ENCODE results near the gene ESPL1. TPM values are rescaled to one million over a fixed set of nuclear protein-coding genes. Genes with fewer than 3 reads are reported as not detected.
"Not testable (repeated sequence)": the region's sequence is repeated elsewhere in the genome, so short reads cannot be mapped to it uniquely, and the experiment has no call there.

Gene ESPL1
- total RNA-seq, 1 experiment from 2014 or later = 22.1 TPM

DNA sequence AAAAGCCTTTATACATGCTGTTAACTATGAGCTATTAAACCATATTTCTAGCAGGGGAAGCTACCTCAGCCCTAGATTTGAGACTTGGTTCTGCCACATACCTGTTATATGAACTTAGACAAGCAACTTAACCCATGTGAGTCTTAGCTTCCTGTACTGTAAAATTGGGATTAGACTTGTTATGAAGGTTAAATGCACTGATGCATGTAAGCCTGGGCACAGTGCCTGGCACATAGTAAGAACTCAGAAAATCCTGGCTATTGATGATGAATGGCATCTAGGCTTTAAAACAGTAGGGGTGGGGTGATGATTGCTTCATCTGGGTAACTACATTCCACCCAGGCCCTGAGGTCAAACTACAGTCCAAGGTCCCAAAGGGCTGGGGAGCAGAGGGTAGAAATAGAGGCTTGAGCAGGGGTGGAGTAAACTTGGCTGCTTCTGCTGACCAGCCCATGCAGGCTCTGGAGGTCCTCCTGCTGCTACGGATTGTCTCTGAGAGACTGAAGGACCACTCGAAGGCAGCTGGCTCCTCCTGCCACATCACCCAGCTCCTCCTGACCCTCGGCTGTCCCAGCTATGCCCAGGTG, 11.3 kb downstream of the ESPL1 start:
- Histone ChIP-seq H3K27me3 (no peaks in the 10 kb centered on the region), H3K36me3 (peaks cover 77% of the 10 kb centered on the region), H3K4me3 (no peak overlapping the region), H3K9me3 (no peaks in the 10 kb centered on the region)
- no peak for DNase-seq

GRCh38 chr12:53279888-53280498, 11.9 kb downstream of the ESPL1 start:
- H3K27me3 ChIP-seq = no peaks in the 10 kb centered on the region
- no peak overlapping the region for H3K4me3 ChIP-seq
- no peak for DNase-seq
- H3K36me3 ChIP-seq = peaks cover 74% of the 10 kb centered on the region
- H3K9me3 ChIP-seq = no peaks in the 10 kb centered on the region

- Histone ChIP-seq H3K4me3 (no peak overlapping the region), H3K27me3 (no peaks in the 10 kb centered on the region), H3K9me3 (no peaks in the 10 kb centered on the region), H3K36me3 (peaks cover 75% of the 10 kb centered on the region)
- DNase-seq = no peak
Observed at GRCh38 chr12:53286448-53286847, 18.3 kb downstream of the ESPL1 start.

DNA sequence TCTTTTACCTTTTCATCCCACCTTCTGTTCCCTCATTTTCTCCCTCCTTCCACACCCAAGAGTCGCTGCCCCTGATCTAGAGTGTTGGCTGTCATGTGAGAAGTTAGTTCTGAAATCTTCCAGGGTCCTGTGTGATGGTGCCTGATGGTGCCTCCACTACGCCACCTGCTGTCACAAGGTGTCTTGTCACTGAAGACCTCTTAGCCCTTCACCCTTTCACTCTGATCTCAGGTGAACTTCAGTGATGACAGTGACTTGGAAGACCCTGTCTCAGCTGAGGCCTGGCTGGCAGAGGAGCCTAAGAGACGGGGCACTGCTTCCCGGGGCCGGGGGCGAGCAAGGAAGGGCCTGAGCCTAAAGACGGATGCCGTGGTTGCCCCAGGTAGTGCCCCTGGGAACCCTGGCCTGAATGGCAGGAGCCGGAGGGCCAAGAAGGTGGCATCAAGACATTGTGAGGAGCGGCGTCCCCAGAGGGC, 19.7 kb downstream of the ESPL1 start:
- DNase-seq = peak; percentile 41
- Histone ChIP-seq H3K4me3 (no peak overlapping the region), H3K9me3 (no peaks in the 10 kb centered on the region), H3K36me3 (peaks cover 73% of the 10 kb centered on the region), H3K27me3 (no peaks in the 10 kb centered on the region)

DNA sequence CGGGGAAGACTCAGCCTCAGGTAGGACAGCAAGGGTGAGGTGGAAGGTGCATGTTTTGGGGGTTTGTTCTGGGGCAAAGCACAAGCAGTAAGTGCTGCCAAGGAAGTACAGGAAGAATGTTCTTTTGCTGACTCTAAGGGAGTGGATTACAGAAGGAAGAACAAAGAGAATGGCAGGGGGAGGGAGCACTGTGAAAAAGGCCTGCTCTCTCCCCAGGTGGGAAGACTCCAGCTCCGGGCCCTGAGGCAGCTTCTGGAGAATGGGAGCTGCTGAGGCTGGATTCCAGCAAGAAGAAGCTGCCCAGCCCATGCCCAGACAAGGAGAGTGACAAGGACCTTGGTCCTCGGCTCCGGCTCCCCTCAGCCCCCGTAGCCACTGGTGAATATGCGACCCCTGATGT, 20.2 kb downstream of the ESPL1 start:
- Histone ChIP-seq H3K9me3 (no peaks in the 10 kb centered on the region), H3K4me3 (no peak overlapping the region), H3K27me3 (no peaks in the 10 kb centered on the region), H3K36me3 (peaks cover 71% of the 10 kb centered on the region)
- DNase-seq = no peak

DNA sequence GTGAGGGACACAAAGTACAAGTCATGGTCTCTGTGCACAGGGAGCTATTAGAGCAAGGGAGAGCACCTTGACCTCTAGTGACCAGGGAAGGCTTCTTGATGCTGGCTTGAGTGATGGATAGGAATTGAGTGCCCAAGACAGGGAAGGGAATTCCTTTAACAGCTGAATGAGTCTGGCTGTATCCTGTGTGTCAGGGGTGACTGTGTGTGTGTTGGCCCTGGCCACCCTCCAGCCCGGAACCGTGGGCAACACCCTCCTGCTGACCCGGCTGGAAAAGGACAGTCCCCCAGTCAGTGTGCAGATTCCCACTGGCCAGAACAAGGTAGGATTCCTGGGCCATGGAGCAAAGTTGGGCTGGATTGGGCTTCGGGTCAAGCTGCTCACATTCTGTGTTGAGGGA, 21.8 kb downstream of the ESPL1 start:
- peaks cover 62% of the 10 kb centered on the region for H3K36me3 ChIP-seq
- H3K27me3 ChIP-seq = no peaks in the 10 kb centered on the region
- no peak overlapping the region for H3K4me3 ChIP-seq
- no peaks in the 10 kb centered on the region for H3K9me3 ChIP-seq
- DNase-seq = peak; percentile 37

DNA sequence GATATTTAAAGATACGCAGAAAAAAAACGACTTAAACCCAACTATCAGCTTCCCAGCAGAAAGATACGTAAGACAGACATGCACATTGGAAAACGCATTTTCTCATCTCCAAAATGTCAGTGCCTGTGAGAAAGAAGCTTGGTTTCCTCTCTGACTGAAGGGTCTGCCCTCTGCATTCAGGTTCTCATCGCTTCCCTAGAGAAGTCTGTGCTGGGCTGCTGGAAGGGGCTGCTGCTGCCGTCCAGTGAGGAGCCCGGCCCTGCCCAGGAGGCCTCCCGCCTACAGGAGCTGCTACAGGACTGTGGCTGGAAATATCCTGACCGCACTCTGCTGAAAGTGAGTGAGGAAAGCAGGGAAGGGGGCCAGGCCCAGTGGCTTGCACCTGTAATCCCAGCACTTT, 22.6 kb downstream of the ESPL1 start:
- H3K36me3 ChIP-seq = peaks cover 62% of the 10 kb centered on the region
- H3K4me3 ChIP-seq = no peak overlapping the region
- no peaks in the 10 kb centered on the region for H3K9me3 ChIP-seq
- DNase-seq = no peak
- no peaks in the 10 kb centered on the region for H3K27me3 ChIP-seq

DNA sequence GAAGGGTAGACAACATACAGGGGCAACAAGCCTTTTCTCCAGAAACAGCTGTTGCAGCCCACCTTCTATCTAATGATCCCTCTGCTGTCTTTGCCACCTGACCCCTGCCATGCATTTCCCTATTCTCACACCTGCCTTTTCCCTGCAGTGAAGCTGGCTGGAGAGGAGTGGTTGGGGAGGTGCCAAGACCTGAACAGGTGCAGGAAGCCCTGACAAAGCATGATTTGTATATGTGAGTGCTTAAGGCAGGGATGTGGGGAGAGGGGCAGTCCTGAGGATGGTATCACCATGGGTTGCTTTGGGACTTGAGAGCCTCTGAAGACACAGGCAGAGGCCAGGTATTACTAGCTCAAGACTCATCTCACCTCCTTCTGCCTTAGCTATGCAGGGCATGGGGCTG, 24.3 kb downstream of the ESPL1 start:
- H3K4me3 ChIP-seq = no peak overlapping the region
- DNase-seq = no peak
- peaks cover 60% of the 10 kb centered on the region for H3K36me3 ChIP-seq
- H3K9me3 ChIP-seq = no peaks in the 10 kb centered on the region
- H3K27me3 ChIP-seq = no peaks in the 10 kb centered on the region

DNA sequence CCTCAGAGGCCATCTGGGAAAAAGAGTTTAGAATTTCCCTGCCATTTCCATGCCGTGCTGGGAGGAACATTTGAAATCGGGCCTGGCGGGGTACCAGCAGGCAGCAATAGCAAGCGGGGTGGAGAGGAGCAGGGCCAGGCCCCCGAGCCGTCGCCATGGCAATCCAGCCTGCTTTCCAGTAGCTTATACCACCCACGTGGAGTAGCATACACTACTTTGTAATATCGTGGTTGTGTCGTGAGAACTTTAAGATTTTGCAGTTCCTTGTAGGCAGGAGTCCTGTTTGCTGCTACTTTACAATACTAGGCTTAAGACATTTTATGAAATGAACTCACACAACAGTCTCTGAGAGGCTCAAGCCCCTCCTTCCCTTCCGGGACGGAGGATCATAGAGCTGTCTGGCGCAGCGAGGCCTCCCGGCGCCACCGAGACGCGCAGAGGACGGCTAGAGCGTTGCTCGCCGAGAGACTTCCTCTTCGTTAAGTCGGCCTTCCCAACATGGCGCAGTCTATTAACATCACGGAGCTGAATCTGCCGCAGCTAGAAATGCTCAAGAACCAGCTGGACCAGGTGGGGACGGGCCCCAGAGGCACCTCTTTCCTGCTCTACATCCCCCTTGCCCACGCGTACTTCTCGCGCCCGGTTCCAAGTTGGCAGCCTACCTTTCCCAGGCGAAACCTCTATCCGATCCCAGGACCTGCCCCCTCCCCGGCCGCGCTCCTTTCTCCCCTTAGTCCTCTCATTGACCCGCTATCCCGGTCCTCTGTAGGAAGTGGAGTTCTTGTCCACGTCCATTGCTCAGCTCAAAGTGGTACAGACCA, 27.2 kb downstream of the ESPL1 start, which contains the start of gene PFDN5:
TSS of gene PFDN5 (plus strand) at position 473 of the 821 bp plus-strand sequence. CDS start at position 499, 26 bp downstream.
- no peaks in the 10 kb centered on the region for H3K9me3 ChIP-seq
- H3K27me3 ChIP-seq = no peaks in the 10 kb centered on the region
- H3K4me3 ChIP-seq = peak within 1 kb of the TSS; percentile 72
- peaks cover 58% of the 10 kb centered on the region for H3K36me3 ChIP-seq
- peak; percentile 91 for DNase-seq

DNA sequence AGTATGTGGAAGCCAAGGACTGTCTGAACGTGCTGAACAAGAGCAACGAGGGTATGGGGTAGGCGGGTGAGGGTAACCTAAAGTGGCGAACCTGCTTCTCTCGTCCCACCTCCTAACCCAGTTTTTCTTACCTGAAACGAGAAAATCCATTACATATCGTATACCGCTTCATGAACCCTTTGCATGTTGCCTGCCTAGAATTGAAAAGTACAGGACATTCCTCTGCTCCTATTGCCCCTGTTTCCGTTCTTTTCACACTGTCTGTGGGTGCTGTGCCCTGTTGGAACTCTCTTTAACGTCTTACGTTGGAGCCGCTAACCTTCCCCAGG, 27.8 kb downstream of the ESPL1 start:
- H3K9me3 ChIP-seq = no peaks in the 10 kb centered on the region

DNA sequence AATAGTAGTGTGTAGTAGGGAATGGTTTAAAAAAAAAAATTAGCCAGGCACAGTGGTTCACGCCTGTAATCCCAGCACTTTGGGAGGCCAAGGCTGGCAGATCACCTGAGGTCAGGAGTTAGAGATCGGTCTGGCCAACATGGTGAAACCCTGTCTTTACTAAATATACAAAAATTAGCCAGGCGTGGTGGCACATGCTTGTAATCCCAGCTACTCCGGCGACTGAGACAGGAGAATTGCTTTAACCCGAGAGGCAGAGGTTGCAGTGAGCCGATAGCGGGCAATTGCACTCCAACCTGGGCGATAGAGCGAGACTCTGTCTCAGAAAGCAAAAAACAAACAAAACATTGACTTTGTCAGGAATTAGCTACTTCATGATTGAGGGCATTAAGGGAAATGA, 29.0 kb downstream of the ESPL1 start:
- H3K9me3 ChIP-seq, H3K27me3 ChIP-seq, DNase-seq, H3K4me3 ChIP-seq: not testable (repeated sequence)
- peaks cover 64% of the 10 kb centered on the region for H3K36me3 ChIP-seq

More for the DNA sequence above, 27.8 kb downstream of the ESPL1 start:
- no peak for DNase-seq
- H3K36me3 ChIP-seq = peaks cover 59% of the 10 kb centered on the region
- no peaks in the 10 kb centered on the region for H3K27me3 ChIP-seq
- H3K4me3 ChIP-seq = peak overlapping the region; percentile 72

DNA sequence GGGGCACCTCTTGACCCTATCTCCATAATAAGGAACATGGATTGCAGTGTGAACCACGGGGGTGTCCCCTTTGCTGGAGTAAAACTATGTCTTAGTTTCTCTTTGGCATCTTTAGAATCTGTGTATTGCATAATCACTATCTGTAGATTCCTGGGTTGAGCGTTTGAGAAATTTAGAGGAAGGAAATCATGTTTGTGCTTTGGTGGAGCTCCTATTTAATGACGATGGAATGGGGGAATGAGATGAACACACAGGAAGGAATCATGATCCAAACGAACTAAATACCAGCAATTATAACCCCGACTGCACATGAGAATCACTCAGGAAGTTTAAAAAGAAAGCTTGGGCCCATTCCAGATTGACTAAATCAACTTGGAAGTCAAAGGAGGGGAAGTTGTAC, 30.1 kb downstream of the ESPL1 start:
- Histone ChIP-seq H3K4me3 (no peak overlapping the region), H3K36me3 (peaks cover 68% of the 10 kb centered on the region), H3K27me3 (no peaks in the 10 kb centered on the region), H3K9me3 (no peaks in the 10 kb centered on the region)
- DNase-seq = no peak

- no peaks in the 10 kb centered on the region for H3K27me3 ChIP-seq
- H3K4me3 ChIP-seq = peak overlapping the region; percentile 95
- DNase-seq = peak; percentile 51
Observed at GRCh38 chr12:53299101-53299453, 31.0 kb downstream of the ESPL1 start.

DNA sequence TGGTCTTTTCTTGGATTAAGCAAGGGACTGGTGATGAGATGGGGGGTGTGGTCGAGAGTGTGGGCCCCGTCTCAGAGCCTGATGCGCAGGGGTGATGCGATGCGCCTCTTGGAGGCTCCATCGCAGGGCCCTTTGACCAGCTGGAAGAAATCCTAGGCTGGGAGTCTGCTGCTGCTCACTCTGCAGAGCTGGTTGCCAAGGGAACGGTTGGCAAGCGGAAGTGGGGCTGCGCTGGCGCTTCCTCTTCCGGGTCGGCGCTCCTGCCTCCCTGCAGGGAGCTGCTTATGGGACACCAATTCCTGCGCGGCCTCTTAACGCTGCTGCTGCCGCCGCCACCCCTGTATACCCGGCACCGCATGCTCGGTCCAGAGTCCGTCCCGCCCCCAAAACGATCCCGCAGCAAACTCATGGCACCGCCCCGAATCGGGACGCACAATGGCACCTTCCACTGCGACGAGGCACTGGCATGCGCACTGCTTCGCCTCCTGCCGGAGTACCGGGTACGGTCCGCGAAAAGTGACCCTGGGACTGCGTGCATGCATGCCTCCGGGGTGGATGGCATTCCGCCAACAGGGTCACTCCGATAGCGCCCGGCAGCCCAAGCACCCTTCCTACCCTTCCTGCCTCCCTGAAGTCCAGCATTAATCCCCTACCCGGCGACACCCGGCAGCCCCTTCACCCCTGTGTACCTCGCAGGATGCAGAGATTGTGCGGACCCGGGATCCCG, 31.5 kb downstream of the ESPL1 start, which contains the start of gene MYG1:
TSS of gene MYG1 (plus strand) at position 242 of the 727 bp plus-strand sequence. CDS start at position 285, 43 bp downstream.
- Histone ChIP-seq H3K4me3 (peak within 1 kb of the TSS; percentile 95), H3K27me3 (no peaks in the 10 kb centered on the region), H3K9me3 (no peaks in the 10 kb centered on the region), H3K36me3 (peaks cover 66% of the 10 kb centered on the region)
- DNase-seq = peak; percentile 95

More at GRCh38 chr12:53299101-53299453, 31.0 kb downstream of the ESPL1 start:
- Histone ChIP-seq H3K36me3 (peaks cover 66% of the 10 kb centered on the region), H3K9me3 (no peaks in the 10 kb centered on the region)

GRCh38 chr12:53300187-53300586, 32.1 kb downstream of the ESPL1 start:
- Histone ChIP-seq H3K27me3 (no peaks in the 10 kb centered on the region), H3K4me3 (peak overlapping the region; percentile 95), H3K9me3 (no peaks in the 10 kb centered on the region), H3K36me3 (peaks cover 67% of the 10 kb centered on the region)
- peak; percentile 17 for DNase-seq

- Histone ChIP-seq H3K4me3 (no peak overlapping the region), H3K36me3 (peaks cover 71% of the 10 kb centered on the region), H3K9me3 (no peaks in the 10 kb centered on the region), H3K27me3 (no peaks in the 10 kb centered on the region)
- DNase-seq = no peak
Observed at GRCh38 chr12:53302903-53303302, 34.8 kb downstream of the ESPL1 start.

- no peaks in the 10 kb centered on the region for H3K9me3 ChIP-seq
- no peak for DNase-seq
- no peaks in the 10 kb centered on the region for H3K27me3 ChIP-seq
- no peak overlapping the region for H3K4me3 ChIP-seq
- H3K36me3 ChIP-seq = peaks cover 42% of the 10 kb centered on the region
Observed at GRCh38 chr12:53306826-53307225, 38.7 kb downstream of the ESPL1 start.

Measured in MG63 (cell line).